Gastroesophageal sphincter (tissue), 4 donors: Measurements from ENCODE around the gene ZMAT3. TPM values are rescaled to one million over a fixed set of nuclear protein-coding genes. Genes with fewer than 3 reads are reported as not detected.

Source experiments
- ATAC-seq: fragments of 150-250 bp; one replicate; pipeline ENCODE4 v1.9.1; 2016; ENCODE audit warnings: mild to moderate bottlenecking, moderate library complexity
- H3K27ac ChIP-seq, 4 donors: fragments of 200-600 bp; sonication (generic) in 3 of 4; 1 replicate in 3 of 4; 2 replicates in 1 of 4; pipeline ENCODE4 v1.5.1; 2016 to 2019
- H3K27me3 ChIP-seq: fragments of 200-600 bp; sonication (generic); one replicate; pipeline ENCODE4 v1.5.1; 2019
- H3K36me3 ChIP-seq, 2 donors: fragments of 200-600 bp; sonication (generic); one replicate each; pipeline ENCODE4 v1.5.1; 2019; ENCODE audit warnings: control low read depth in 1 of 2
- H3K4me1 ChIP-seq, 3 donors: fragments of 200-600 bp; sonication (generic); 1 replicate in 2 of 3; 2 replicates in 1 of 3; pipeline ENCODE4 v1.5.1; 2016 to 2019; ENCODE audit warnings: control low read depth in 2 of 3
- H3K4me3 ChIP-seq, 2 donors: fragments of 200-600 bp; sonication (generic); one replicate each; pipeline ENCODE4 v1.5.1; 2019; ENCODE audit warnings: mild to moderate bottlenecking in 1 of 2, moderate library complexity in 1 of 2
- H3K9me3 ChIP-seq, 3 donors: fragments of 200-600 bp; sonication (generic); one replicate each; pipeline ENCODE4 v1.5.1; 2017 to 2019; ENCODE audit warnings: control low read depth in 2 of 3
- EP300 ChIP-seq: sonication (generic); formaldehyde crosslinking; IDR thresholded peaks from one replicate; pipeline ENCODE4 v1.6.1; 2017; ENCODE audit warnings: antibody characterized with exemption, mild to moderate bottlenecking
- POLR2A ChIP-seq, 2 donors: fragments of 450-650 bp; IDR thresholded peaks; one replicate each; pipeline ENCODE4 v1.6.1; 2017; ENCODE audit warnings: antibody characterized with exemption in 2 of 2, mild to moderate bottlenecking in 2 of 2, moderate library complexity in 1 of 2
- POLR2AphosphoS5 ChIP-seq: sonication (generic); formaldehyde crosslinking; IDR thresholded peaks from one replicate; pipeline ENCODE4 v1.6.1; 2017; ENCODE audit warnings: antibody characterized with exemption
- WGBS, 2 donors: methylation state at CpG; one replicate each; pipeline ENCODE4 v1.1.5; 2018; ENCODE audit warnings: low coverage in 1 of 2; 5-methylcytosine and 5-hydroxymethylcytosine counted together
- total RNA-seq, 4 donors: library from RNA; depleted of rRNA; stranded (reverse); fragments of >200 nt; gene quantifications; one replicate each; pipeline ENCODE4 v1.1.0, GENCODE V29; 2016
- TF ChIP-seq, protein P1 (sequence below), 4 experiments: fragments of 200-600 bp in 2 of 4; fragments of 450-650 bp in 2 of 4; sonication (generic) in 1 of 4; IDR thresholded peaks; one replicate each; pipeline ENCODE4 v1.5.1; 2017 to 2019; ENCODE audit warnings: antibody characterized with exemption in 4 of 4, mild to moderate bottlenecking in 2 of 4, moderate library complexity in 2 of 4

The ZMAT3 gene
- total RNA-seq, 4 donors from 2014 or later = 16.4 to 28.8 (median 19.2) TPM

DNA sequence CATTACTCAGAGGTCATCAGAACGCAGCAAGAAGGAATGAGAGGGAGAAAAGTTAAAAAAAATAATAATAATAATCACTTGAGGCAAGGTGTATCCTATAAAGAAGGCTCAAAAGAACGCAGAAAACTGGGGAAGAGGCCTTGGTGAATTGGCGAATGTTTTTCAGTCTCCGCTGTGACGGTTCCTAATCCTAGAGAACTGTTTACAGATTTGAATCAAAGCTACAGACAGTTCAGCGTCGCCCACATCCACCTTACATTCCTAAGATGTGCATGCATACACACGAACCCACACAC lies 634 bp downstream of the ZMAT3 start:
- ATAC-seq = no peak
- WGBS, 2 donors = 8 to 15% methylated on average over 7 to 8 of the region's 8 CpGs

DNA sequence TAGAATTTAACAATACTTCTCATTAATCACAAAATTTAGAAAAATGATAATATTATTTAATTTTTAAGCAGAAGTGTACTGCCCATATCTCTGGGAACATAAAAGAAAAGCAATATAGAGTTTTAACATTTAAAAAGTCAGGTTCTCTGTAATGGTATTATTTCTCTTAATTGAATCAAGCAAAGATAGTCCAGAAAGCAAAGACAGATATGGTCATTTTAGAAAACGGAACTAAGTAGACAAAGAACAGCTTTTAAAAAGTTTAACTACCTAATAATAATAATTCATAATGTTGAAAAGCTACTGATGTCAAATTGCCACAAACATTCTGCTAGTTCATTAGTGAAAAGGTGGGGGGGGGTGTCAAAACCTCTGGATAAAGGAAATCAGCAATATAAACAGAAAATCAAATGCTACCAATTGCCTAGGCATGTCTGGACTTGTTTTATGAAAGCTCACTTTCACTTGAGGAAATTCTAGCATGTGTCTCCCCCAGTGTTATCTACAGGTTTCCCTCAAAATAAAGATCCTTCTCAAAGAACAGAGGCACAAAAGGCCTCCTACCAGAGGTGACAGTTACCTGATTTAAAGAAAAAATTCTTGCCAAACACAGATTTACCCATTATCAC lies 1.7 kb downstream of the ZMAT3 start:
- peaks cover 0 to 41% (median 4%) of the 10 kb centered on the region in 3 donors for H3K4me1 ChIP-seq
- H3K9me3 ChIP-seq = no peaks in the 10 kb centered on the region
- TF ChIP-seq EP300 = no peak
- TF ChIP-seq POLR2AphosphoS5 = no peak
- TF ChIP-seq POLR2A (IDR thresholded peaks at IDR 0.05) = no peak
- TF ChIP-seq, protein P1, sequence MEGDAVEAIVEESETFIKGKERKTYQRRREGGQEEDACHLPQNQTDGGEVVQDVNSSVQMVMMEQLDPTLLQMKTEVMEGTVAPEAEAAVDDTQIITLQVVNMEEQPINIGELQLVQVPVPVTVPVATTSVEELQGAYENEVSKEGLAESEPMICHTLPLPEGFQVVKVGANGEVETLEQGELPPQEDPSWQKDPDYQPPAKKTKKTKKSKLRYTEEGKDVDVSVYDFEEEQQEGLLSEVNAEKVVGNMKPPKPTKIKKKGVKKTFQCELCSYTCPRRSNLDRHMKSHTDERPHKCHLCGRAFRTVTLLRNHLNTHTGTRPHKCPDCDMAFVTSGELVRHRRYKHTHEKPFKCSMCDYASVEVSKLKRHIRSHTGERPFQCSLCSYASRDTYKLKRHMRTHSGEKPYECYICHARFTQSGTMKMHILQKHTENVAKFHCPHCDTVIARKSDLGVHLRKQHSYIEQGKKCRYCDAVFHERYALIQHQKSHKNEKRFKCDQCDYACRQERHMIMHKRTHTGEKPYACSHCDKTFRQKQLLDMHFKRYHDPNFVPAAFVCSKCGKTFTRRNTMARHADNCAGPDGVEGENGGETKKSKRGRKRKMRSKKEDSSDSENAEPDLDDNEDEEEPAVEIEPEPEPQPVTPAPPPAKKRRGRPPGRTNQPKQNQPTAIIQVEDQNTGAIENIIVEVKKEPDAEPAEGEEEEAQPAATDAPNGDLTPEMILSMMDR (IDR thresholded peaks at IDR 0.05) = no peak
- peaks cover 0 to 23% of the 10 kb centered on the region in 2 donors for H3K36me3 ChIP-seq
- peak overlapping the region; percentile 49 to 80 for H3K4me3 ChIP-seq
- ATAC-seq = no peak
- 48 to 57% methylated on average over 1 of the region's 1 CpG for WGBS, 2 donors
- H3K27ac ChIP-seq = no peak overlapping the region
- no peaks in the 10 kb centered on the region for H3K27me3 ChIP-seq

More for the DNA sequence above, 634 bp downstream of the ZMAT3 start:
- H3K9me3 ChIP-seq = no peaks in the 10 kb centered on the region
- TF ChIP-seq POLR2A (IDR thresholded peaks at IDR 0.05) (no peak), EP300 (no peak), POLR2AphosphoS5 (no peak)
- TF ChIP-seq, protein P1 (IDR thresholded peaks at IDR 0.05) = no peak
- peaks cover 0 to 16% of the 10 kb centered on the region in 2 donors for H3K36me3 ChIP-seq
- H3K27me3 ChIP-seq = no peaks in the 10 kb centered on the region
- peaks cover 0 to 39% (median 4%) of the 10 kb centered on the region in 3 donors for H3K4me1 ChIP-seq
- peak overlapping the region; percentile 74 to 98 (median 90) for H3K27ac ChIP-seq
- peak overlapping the region; percentile 49 to 80 for H3K4me3 ChIP-seq

DNA sequence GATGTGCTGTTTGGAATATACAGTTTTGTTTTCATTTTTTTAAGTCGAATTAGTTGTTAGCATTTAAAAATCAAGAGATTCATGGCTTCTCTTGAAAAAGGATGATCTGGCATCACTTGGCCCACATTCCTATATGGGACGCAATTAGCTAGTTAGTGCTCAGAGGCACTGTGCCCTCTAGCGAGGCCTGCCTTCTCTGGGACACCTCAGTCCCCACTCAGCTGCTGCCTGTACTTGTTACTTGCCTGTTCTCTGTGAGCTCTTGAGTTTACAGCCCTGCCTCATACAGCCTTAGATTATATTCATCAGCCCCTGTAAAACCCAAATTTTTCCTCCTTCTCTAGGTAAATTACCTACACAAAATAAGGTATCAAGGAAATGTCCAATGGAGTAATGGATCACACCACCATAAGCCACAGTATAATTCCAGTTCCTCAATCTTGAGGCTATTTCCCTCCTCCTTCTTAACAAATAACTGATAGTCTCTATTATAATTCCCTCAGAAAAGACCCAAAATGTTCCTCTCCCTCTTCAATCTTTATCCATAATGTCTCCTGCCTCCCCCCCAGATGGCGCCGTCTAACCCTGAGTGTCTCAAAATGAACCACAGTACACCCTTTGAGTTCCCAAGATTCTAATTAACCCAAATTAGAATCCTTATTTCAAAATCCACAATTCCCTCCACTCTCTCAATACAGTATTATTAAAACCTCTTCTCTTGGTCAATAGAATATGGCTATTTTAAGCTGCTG lies 2.7 kb downstream of the ZMAT3 start:
- peaks cover 0 to 50% (median 4%) of the 10 kb centered on the region in 3 donors for H3K4me1 ChIP-seq
- WGBS, 2 donors = 80 to 81% methylated on average over 5 of the region's 5 CpGs
- H3K9me3 ChIP-seq = no peaks in the 10 kb centered on the region
- TF ChIP-seq, protein P1 (IDR thresholded peaks at IDR 0.05) = no peak
- TF ChIP-seq EP300 (no peak), POLR2A (IDR thresholded peaks at IDR 0.05) (no peak), POLR2AphosphoS5 (no peak)
- H3K27ac ChIP-seq = no peak overlapping the region
- H3K4me3 ChIP-seq = no peak overlapping the region
- H3K36me3 ChIP-seq = peaks cover 0 to 23% of the 10 kb centered on the region in 2 donors
- no peak for ATAC-seq
- H3K27me3 ChIP-seq = no peaks in the 10 kb centered on the region

DNA sequence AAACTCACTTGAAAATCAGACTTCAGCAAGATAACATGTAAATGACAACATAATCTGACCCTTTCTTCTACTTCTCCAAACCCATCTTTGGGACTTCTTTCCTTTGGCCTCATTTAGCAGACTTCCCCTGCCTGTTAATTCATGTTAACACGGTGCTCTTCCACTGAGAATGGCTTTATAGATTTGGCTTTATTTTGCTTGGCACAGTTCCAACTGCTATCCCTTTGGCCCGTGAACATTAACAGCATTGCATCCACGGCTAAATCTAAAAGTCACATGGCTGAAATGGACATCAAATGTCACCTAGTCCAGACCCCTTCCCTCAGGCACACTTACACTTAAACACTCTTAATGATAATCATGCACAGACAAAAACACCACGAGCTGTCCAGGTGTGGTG lies 3.8 kb downstream of the ZMAT3 start:
- H3K4me1 ChIP-seq = peaks cover 0 to 61% (median 4%) of the 10 kb centered on the region in 3 donors
- H3K36me3 ChIP-seq = peaks cover 0 to 23% of the 10 kb centered on the region in 2 donors
- TF ChIP-seq, protein P1 (IDR thresholded peaks at IDR 0.05) = no peak
- TF ChIP-seq POLR2AphosphoS5 = no peak
- TF ChIP-seq POLR2A (IDR thresholded peaks at IDR 0.05) = no peak
- no peak for TF ChIP-seq EP300
- H3K4me3 ChIP-seq = no peak overlapping the region
- no peak overlapping the region for H3K27ac ChIP-seq
- H3K9me3 ChIP-seq = no peaks in the 10 kb centered on the region
- WGBS, 2 donors = 30 to 45% methylated on average over 3 of the region's 4 CpGs
- H3K27me3 ChIP-seq = no peaks in the 10 kb centered on the region
- ATAC-seq = no peak

DNA sequence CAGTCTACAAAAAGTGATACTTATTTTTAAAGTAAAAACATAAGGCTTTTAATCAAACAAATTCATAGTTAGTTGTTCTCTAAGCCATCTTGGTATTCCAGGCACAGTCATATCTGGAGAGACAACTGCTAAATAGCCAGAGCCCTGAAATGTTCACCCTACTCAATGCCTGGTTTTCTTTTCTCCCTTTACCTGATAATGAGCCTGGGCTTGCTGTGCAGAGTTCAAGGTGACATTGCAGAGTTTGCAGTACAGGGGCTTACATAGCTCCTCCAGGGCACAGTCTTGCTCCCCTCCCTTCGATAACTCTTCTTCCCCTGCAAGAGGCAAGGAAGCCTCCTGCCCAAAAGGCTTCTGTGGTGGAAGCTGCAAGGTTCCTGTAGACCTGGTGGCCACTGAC lies 4.3 kb downstream of the ZMAT3 start:
- TF ChIP-seq POLR2AphosphoS5 (no peak), EP300 (no peak), POLR2A (IDR thresholded peaks at IDR 0.05) (no peak)
- TF ChIP-seq, protein P1 (IDR thresholded peaks at IDR 0.05) = no peak
- no peak overlapping the region for H3K27ac ChIP-seq
- H3K4me3 ChIP-seq = no peak overlapping the region
- peaks cover 0 to 23% of the 10 kb centered on the region in 2 donors for H3K36me3 ChIP-seq
- WGBS, 2 donors = 100% methylated on average over 1 of the region's 1 CpG; no CpG with 5 or more reads in 1 of the 2 donors
- no peak for ATAC-seq
- no peaks in the 10 kb centered on the region for H3K9me3 ChIP-seq
- H3K4me1 ChIP-seq = peaks cover 0 to 62% (median 3%) of the 10 kb centered on the region in 3 donors
- no peaks in the 10 kb centered on the region for H3K27me3 ChIP-seq
